Stimulated activated CD8-positive, alpha-beta memory T cell treated with anti-CD3 and anti-CD28 coated beads, Interleukin-7, amount 100 ng/mL, for 1 hour (primary cell): ENCODE results near the gene ZNF804A.

Experiments
- DNase-seq, 2 donors: peaks; one replicate each; pipeline ENCODE4 v3.0.0-alpha.2; 2020; ENCODE audit warnings: low read depth in 2 of 2

Gene ZNF804A

DNA sequence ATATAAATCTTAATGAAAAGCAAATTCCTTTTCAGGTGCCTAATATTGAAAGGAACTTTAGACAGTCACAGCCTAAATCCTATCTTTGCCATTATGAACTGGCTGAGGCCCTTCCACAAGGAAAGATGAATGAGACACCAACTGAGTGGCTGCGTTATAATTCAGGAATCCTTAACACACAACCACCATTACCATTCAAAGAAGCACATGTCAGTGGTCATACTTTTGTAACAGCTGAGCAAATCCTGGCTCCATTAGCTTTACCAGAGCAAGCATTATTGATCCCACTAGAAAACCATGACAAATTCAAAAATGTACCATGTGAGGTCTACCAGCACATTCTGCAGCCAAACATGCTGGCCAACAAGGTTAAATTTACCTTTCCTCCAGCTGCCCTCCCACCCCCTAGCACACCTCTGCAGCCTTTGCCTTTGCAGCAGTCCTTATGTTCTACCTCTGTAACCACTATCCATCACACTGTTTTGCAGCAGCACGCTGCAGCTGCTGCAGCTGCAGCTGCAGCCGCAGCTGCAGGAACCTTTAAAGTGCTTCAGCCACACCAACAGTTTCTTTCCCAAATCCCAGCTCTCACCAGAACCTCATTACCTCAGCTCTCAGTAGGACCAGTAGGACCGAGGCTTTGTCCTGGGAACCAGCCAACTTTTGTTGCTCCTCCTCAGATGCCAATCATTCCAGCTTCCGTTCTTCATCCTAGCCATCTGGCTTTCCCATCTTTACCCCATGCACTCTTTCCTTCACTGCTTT is 340.1 kb downstream of the ZNF804A start:
- DNase-seq: no peak

DNA sequence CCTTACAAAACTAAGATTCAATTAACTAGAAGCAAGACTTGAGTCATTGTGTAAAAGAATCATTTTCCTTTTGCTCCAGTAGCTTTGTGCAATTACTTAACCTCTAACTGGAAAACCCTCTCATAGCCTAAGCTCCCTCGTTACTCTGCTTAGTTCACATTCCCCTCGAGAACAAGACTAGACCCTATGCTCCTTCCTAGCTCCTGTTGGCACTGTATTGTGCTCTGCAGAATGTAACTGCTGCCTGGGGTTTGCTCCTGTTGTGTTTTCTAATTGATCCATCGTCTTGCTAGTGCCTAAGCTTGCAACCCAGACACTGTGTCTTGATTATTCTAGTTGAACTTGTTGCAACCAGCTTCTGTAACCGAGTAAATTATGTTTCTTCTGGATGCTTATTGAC is 347.0 kb downstream of the ZNF804A start:
- no peak for DNase-seq

DNA sequence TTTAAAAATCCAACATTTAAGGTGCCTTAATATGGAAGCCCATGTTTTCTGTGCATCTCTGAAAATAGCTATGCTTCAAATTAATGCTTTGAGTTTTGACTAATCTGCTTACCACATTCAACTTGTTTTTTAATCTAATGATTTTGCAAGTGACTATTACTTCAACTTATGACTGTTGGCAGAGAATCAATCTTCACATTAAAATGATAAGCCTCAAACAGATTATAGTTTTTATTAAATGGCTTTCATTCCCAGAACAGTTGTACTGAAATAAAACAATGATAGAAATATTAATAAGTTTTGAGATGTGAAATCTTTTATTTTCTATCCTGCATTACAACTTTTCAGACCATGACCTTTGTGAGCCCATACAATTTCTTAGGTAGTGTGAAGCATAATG is 347.5 kb downstream of the ZNF804A start:
- no peak for DNase-seq

DNA sequence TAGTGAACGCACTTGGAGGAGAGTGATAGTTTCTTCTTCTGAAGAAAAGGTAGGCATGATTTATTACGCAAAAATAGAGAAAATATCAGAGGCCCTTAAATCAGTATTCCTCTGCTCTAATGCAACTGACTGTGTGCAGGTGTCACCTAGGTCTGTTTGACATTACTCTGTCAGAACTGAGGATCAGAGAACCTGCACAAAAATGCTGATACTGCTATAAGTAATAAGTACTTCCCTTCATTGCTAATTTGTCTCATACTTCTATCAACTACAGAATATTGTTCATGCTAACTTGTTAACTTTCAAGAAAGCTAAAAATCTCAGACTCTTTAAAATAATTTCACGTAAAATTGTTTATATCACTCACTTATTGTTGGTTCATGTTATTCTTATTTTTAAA is 358.5 kb downstream of the ZNF804A start:
- no peak for DNase-seq

DNA sequence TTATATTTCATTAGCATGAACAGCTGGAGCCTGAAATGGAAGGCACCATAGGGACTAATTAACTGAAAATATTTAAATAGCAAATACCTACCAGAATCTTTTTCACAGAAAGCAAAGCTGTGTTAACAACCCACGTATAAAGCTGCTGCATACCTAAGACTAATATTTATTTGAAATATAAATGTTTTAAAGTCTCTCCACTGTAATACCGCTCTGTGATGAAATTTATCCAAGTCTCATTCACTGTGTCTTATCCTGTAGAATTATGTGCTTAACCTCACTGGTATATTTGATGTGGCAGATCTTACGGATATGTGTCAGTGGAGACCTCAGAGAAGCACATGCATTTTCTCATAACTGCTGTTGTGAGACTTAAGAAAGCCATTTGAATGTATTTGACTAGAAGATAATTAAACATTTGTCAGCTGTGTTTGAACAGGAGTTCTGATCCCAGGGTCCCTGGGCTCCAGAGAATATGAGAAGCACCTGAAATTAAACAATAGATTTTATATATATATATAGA is 373.3 kb downstream of the ZNF804A start:
- no peak for DNase-seq
